SHP77 treated with DMSO at 0.1 percent for 48 hours (cell line): ENCODE measurements around the gene CD79B.

Experiments
- DNase-seq: peaks from one replicate; lab custom pipeline; 2025; lab: John Stamatoyannopoulos, UW

CD79B gene

GRCh38 chr17:63950940-63951907, 19.1 kb upstream of the CD79B start:
- DNase-seq = no peak

DNA sequence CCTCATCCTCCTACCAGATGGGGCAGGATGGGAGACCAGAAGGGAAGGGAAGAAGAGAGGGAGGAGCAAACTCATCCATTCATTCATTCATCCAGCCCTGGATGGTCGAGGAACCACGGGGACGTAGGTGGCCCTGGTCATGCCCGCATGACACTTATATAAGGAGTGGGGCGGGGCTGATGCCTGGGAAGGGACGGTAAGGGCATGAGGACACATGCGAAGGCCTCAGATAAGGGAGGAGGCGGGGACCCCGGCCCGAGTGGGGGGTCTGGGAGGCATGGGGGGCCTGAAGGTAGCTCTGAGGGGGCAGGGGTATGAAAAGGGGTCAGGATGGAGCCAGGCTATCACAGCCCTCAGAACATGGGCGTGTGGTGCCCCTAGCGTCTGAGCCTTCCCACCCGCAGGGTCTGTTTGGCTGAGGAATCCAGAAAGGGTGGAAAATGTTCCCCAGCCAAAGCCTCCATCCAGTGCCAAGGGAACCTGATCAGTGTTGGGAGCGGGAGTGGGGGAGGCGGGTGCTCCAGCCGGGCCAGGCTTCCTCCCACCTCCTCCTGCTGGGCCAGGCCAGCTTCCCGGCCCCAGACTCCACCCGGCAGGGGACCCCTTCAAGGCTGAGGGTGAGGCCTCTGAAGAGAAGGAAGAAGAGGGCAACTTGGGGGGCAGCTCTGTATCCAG, 17.6 kb upstream of the CD79B start:
- DNase-seq = no peak

DNA sequence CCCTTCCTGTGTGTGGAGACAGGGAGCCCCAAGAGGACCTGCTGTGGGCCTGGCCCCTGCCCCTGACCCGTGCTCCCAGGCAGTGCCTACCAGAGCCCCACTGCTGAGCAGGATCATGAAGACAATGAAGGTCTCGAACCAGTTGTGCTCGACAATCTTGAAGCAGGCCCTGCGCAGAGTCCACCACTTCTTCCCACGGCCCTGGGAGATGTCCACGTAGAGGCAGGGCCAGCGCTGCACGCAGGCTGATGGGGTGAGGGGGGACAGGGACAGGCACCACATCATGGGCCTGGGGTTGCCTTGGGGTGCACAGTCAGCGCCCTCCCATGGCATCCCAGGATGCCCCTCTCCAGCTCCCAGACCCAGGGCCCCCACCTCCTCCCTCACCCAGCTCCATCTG, 16.4 kb upstream of the CD79B start:
- DNase-seq = no peak

DNA sequence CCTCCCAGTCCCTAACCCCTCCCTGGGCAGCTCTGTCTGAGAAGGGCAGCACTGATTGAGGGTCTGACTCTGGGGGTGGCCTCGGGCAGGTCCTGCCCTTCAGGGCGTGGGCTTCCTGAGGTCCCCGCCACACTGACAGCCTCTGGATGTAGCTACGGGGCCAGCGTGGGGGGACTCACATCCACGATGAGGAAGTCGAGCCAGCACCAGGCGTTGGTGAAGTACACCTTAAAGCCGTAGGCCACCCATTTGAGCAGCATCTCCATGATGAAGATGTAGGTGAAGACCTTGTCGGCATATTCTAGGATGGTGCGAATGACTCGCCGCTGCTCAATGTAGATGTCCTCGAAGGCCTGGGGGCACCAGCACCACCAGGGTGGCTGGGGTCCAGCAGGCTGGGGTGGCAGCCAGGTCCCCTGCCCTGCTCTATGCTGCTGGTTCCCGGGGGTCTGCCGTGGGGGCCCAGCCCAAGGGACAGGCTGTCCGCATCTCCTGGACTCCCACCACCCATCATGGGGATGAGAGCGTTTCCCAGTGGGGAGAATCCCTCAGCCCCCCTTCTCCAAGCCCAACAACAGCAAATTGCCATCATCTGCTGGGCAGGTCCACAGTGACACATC, 15.7 kb upstream of the CD79B start:
- DNase-seq = no peak

DNA sequence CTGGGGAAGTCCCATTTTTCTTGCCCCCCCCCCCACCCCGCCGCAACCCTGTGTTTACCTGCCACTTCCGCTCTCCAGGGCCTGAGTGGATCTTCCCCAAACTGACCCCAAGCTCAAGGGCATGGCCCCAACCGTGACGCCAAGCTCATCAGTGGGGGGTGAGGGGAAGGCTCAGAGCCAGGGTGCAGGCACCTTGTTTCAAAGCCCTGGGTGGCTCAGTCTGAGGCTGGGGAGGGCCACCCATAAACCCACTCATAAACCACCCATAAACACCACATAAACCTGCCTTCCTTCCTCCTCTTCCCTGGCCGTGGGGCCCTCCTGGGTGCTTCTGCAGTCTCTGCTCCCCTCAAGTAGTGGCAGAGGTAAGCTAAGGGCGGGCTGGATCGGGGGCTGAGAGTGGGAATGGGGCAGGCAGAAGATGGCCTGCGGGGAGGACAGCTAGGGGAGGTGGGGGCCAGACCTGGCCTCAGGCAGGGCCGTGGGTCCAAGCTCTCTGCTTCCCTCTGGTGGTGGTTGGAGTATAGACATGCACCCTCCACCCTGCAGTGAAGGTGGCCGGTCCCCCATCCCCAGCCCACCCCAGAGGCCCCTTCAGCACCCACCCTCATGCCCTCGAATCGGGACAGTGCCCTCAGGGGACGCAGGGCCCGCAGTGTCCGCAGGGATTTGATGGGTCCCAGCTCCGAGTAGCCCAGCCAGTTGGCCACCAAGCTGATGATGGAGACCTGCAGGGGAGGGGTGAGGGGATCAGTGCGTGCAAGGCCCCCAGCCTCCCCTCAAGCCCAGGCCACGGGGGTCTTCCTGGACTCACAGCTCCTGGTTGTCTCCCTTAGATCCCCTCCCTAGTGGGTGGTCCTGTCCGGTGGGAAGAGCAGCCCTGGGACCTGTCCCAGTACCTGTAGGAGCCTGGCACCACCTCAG, 14.6 kb upstream of the CD79B start:
- DNase-seq = no peak

DNA sequence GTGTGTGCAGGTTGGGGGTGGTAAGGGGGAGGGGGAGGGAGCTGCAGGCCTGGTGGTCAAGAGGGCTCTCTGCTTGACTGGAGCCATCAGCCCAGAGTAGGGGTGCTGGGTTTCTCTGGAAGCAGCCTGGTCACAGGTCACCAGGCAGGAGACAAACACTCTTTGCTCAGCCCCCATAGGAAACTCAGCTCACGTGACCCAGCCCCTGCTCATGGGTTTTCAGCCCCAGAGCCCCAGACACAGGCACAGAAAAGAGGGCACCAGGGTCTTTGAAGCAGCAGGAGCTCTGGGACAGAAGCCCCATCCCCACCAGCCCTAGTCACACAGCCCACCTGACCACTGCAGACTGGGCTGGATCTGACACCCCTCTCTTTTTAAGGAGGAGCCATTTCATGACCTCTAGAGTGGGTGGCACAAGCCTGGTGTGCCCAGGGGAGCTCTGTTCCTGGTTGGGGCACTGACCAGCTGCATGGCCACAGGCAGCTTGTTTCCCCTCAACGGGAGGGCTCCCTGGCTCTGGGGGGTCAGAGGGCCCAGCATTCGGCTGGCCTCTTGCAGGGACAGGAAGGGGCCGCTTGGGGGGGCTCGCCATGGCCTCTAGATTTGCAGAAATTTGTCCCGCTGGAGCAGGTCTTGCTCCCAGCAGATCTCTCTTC, 13.8 kb upstream of the CD79B start:
- DNase-seq = no peak

DNA sequence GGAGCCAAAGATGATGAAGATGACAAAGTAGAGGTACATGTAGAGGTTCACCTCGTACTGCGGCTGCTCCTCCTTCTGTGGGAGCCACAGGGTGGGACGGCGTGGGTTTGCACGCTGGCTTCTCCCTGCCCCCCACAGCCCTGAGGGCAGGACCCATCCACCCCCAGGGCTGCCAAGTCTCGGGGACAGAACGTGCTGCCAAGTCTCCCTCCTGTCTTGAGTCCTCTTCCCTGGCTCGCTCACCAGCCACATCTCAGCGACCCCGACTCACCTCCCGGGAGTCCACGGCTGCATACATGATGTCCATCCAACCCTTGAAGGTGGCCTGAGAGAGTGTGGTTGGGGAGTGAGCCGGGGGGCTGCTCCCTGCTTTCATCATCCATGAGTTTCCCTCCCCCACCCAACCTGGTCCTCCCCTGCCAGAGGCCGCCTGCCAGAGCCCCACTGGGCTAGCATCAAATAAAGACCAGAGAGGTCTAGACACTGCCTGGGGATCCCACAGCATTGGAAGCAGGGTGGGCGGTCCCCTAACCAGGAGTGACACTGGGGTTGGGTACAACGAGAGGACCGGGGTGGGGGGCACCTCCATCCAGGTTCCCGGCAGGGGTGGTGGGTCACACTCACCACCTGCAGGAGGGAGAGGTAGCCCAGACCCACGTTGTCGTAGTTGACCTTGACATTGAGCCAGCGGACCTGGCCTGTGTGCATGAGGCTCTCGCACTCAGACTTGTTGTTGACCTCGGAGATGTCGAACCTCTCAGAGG, 12.8 kb upstream of the CD79B start:
- DNase-seq = no peak

DNA sequence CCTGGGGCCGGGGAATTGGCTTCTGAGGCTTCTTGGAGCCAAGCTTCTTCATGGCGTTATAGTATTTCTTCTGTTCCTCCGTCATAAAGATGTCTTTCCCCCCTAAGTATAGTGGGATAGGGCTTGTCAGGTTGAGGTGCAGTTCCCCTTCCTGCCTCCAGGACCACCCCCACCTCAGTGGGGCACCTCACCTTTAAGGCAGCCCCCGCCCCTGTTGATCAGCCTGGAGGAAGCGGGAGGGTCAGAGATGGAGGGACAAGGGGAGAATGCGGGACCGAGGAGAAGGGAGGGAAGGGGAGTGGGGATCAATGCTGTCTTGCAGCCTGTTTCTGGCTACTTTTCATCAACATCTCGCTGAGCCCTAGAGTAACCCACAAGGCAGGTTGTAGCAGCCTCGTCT, 11.6 kb upstream of the CD79B start:
- no peak for DNase-seq

DNA sequence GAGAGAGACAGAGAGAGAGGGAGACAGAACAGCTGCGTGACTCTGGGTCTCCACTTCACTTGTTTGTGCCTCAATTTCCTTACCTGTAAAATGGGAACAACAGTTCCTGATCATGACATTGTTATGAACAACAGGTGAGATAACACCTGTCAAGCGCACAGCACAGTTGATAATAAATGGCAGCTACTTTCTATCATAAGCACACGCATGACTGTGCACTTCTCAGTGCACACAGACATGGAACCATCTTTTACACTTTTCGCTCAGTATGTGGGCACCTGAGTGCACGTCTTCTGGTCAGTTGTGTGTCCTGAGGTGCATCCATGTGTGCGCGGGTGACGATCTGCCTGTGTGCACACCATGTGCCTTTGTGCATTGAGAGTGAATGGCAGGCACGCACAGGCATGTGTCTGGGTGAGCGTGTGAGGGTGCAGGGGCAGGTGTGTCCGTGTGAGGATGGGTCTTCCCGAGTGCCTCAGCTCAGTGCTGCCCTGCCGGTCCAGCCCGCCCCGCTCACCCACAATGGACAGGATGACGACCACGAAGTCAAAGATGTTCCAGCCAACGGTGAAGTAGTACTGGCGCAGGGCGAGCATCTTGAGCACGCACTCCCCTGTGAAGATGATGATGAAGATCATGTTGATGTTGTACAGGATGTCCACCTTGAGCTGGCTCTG, 10.3 kb upstream of the CD79B start:
- no peak for DNase-seq

DNA sequence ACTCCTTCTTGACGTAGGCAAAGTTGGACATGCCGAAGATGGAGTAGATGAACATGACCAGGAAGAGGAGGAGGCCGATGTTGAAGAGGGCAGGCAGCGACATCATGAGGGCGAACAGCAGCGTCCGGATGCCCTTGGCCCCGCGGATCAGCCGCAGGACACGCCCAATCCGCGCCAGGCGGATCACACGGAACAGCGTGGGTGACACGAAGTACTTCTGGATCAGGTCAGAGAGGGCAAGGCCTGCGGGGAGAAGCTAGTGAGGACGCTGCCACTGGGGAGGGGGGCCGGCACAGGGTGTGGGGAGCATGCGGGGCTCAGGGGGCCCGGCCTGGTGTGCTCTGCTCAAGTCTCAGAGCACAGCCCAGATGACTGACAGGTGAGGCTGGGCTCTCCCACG, 9.6 kb upstream of the CD79B start:
- no peak for DNase-seq

GRCh38 chr17:63941162-63941561, 9.0 kb upstream of the CD79B start:
- DNase-seq = no peak

DNA sequence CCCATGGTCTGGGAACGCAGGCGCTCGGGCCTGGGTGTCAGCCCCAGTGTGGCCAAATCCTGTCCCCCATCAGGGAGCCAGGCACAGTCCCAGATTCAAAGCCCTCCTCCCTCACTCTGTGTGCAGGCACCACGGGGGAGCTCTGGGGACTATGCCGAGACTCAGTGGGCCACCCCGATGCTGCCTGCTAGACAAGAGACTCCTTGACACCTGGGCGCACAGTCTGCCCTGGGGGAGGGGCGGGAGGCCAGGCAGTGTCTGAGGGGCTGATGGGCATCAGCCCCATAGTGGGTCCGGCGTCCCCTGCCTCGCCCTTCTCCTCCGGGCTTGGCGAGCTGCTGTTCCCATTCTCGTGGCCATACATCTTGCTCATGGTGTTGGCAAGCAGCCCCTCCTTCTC, 8.5 kb upstream of the CD79B start:
- no peak for DNase-seq

- DNase-seq = no peak
Observed at GRCh38 chr17:63939884-63940283, 7.8 kb upstream of the CD79B start.

- DNase-seq = no peak
Observed at GRCh38 chr17:63939401-63939800, 7.3 kb upstream of the CD79B start.

- no peak for DNase-seq
Observed at GRCh38 chr17:63937920-63938319, 5.8 kb upstream of the CD79B start.

- no peak for DNase-seq
Observed at GRCh38 chr17:63937319-63937718, 5.2 kb upstream of the CD79B start.

DNA sequence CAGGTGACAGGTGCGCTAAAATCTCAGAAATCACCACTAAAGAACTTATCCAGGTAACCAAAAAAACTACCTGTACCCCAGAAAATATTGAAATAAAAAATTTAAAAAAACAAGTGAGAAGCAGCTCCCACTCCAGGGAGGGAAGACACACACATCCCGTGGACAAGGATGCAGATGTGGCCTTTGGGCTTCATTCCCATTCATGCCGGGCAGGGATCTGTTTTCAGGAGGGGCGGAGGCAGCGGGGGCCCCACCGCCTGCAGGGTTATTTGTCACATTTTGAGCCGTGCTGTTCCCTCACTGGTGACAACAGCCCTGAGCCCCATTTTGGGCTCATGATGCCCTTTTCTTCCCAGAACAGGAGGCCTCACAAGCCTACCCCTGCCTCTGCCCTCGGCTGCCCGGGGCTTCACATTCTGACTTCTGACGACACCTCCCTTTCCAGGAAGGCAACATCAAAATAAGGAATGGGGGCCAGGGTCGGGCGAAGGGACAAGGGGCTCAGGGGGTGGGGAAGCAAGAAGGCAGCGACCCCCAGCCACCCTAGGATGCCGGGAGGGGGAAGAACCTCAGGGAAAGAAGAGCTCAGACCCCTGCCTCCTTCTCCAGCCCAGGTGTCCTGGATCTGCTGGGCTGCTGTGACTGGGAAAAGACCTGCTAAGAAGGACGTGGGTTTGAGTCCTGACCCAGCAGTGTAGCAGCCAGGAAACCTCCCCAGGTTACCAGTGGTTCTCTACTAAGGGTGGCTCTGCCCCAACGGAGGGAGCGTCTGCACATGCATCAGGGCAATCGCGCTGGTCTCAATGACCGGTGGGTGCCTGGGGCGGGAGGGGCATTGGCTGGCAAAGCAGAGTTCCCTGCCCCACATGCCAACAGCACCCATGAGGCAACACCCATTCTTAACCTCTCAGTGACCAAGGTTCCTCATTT, 2.3 kb upstream of the CD79B start:
- DNase-seq = no peak

DNA sequence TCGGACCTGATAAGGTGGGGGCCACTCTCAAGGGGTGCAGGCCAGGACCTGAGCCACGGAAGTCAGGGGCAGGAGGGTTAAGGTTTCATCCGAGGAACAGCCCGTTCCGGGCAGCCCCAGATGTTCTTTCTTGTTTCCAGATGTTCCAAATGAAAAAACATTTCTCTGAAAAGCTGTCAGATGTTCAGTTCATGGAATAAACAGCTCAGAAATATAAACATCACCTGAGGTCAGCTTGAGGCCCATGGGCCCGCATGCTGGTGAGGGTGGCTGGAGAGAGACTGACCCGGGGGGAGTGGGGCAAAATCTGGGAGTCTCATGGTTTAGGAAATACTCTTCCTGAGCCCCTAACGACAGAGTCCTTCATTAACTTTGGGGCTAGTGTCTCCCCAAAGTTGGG, 1.5 kb upstream of the CD79B start:
- DNase-seq = no peak

GRCh38 chr17:63932721-63933120, 590 bp upstream of the CD79B start:
- DNase-seq = no peak
